Endothelial cell of umbilical vein (primary cell): ENCODE measurements around the gene TAS2R41. TPM values are rescaled to one million over a fixed set of nuclear protein-coding genes. Genes with fewer than 3 reads are reported as not detected.

ENCODE experiments used
- BruUV-seq: library from RNA; stranded (reverse); fragments of 400-500 nt; replicated peaks from 2 replicates; lab custom pipeline; 2021; lab: Mats Ljungman, UMichigan
- CTCF ChIA-PET: fragments of 300-600, 350-600 bp; sonication (Branson Sonifier 250); formaldehyde crosslinking; loops from one replicate; lab custom pipeline; 2021; ENCODE audit warnings: antibody characterized with exemption, inconsistent platforms; lab: Charles Lee
- POLR2A ChIA-PET: fragments of 300-600, 350-600 bp; sonication (Branson Sonifier 250); formaldehyde crosslinking; loops from one replicate; lab custom pipeline; 2021; ENCODE audit warnings: antibody characterized with exemption, inconsistent platforms; lab: Charles Lee
- DNase-seq: peaks from one replicate; pipeline ENCODE4 v3.0.0-alpha.2; 2011; ENCODE audit warnings: low read depth, low spot score
- FAIRE-seq: peaks from 2 replicates; lab custom pipeline; 2011; peaks lifted over from hg19 to GRCh38; lab: Jason Lieb, UNC
- H2AFZ ChIP-seq: 2 replicates; pipeline ENCODE4 v1.6.0; 2012; ENCODE audit warnings: low read depth, low read length, control low read depth, inconsistent platforms
- H3K27ac ChIP-seq: 2 replicates; pipeline ENCODE4 v1.5.1; 2011; ENCODE audit warnings: low read depth, mild to moderate bottlenecking, control low read depth, low read length, moderate library complexity; ENCODE audit not compliant: insufficient read depth
- H3K27me3 ChIP-seq, 2 experiments: 2 replicates each; pipeline versions ENCODE4 v1.6.0 to v1.6.1; 2011; ENCODE audit warnings: low read length in 2 of 2, mixed read lengths in 1 of 2; ENCODE audit not compliant: control insufficient read depth in 2 of 2, insufficient read depth in 2 of 2
- H3K36me3 ChIP-seq, 2 experiments: 2 replicates in 1 of 2; 3 replicates in 1 of 2; pipeline ENCODE4 v1.5.1; 2011; ENCODE audit warnings: low read length in 2 of 2, mild to moderate bottlenecking in 1 of 2, moderate library complexity in 1 of 2; ENCODE audit not compliant: control insufficient read depth in 2 of 2, insufficient read depth in 2 of 2; ENCODE audit errors: extremely low read depth in 1 of 2
- H3K4me1 ChIP-seq: 3 replicates; pipeline ENCODE4 v1.5.1; 2011; ENCODE audit warnings: mild to moderate bottlenecking, low read length; ENCODE audit not compliant: control insufficient read depth, insufficient read depth; ENCODE audit errors: extremely low read depth
- H3K4me2 ChIP-seq: 2 replicates; pipeline ENCODE4 v1.6.1; 2011; ENCODE audit warnings: low read length, control low read depth, mixed read lengths; ENCODE audit not compliant: insufficient read depth
- H3K4me3 ChIP-seq, 3 experiments: fragments of 200-600 bp in 1 of 3; sonication (generic), shearing (Covaris generic) in 1 of 3; replicated peaks in 1 of 3; 2 replicates each; pipeline ENCODE4 v1.5.1; 2011 to 2016; ENCODE audit warnings: control low read depth in 3 of 3, low read length in 3 of 3, mild to moderate bottlenecking in 2 of 3, inconsistent platforms in 1 of 3, low read depth in 1 of 3, moderate library complexity in 1 of 3; ENCODE audit not compliant: insufficient read depth in 1 of 3
- H3K79me2 ChIP-seq: 2 replicates; pipeline ENCODE4 v1.6.0; 2012; ENCODE audit warnings: low read length, inconsistent platforms; ENCODE audit not compliant: control insufficient read depth, insufficient read depth
- H3K9ac ChIP-seq: replicated peaks from 2 replicates; pipeline ENCODE3; 2011; ENCODE audit warnings: low read length, control low read depth; ENCODE audit not compliant: insufficient read depth; ENCODE audit errors: extremely low read depth
- H3K9me1 ChIP-seq: replicated peaks from 3 replicates; pipeline ENCODE4 v1.6.0; 2011; ENCODE audit warnings: mild to moderate bottlenecking, low read length; ENCODE audit not compliant: control insufficient read depth, insufficient read depth; ENCODE audit errors: extremely low read depth
- H3K9me3 ChIP-seq: replicated peaks from 2 replicates; pipeline ENCODE4 v1.5.1; 2012; ENCODE audit warnings: low read length, inconsistent platforms; ENCODE audit not compliant: control insufficient read depth, insufficient read depth
- H4K20me1 ChIP-seq: replicated peaks from 2 replicates; pipeline ENCODE3; 2011; ENCODE audit warnings: mild to moderate bottlenecking, low read length; ENCODE audit not compliant: control insufficient read depth, insufficient read depth; ENCODE audit errors: extremely low read depth
- FOS ChIP-seq: IDR thresholded peaks from 2 replicates; pipeline ENCODE4 v1.6.1; 2011; ENCODE audit warnings: mild to moderate bottlenecking, low read length, moderate library complexity, borderline replicate concordance; ENCODE audit not compliant: insufficient read depth
- GATA2 ChIP-seq: IDR thresholded peaks from 2 replicates; pipeline ENCODE4 v1.7.0; 2011; ENCODE audit warnings: low read depth, mild to moderate bottlenecking, moderate library complexity, mixed read lengths, low read length; ENCODE audit not compliant: insufficient read length, insufficient read depth
- JUN ChIP-seq: IDR thresholded peaks from 2 replicates; pipeline ENCODE4 v1.6.1; 2011; ENCODE audit warnings: borderline replicate concordance, low read depth; ENCODE audit not compliant: insufficient read length, insufficient read depth
- POLR2A ChIP-seq: IDR thresholded peaks from 2 replicates; pipeline ENCODE4 v1.6.1; 2012; ENCODE audit warnings: low read depth, mild to moderate bottlenecking, control low read depth, low read length
- dilution Hi-C: fragments of 300-500 bp; cut with MboI; formaldehyde crosslinking; loops from one replicate; pipeline ENCODE4 v1.15.0; 2019; ENCODE audit warnings: low sequenced_read_pairs; ENCODE audit not compliant: extremely low pct_ligation_motif_present
- intact Hi-C: fragments of 100-400 bp; cut with micrococcal nuclease; formaldehyde crosslinking; loops from one replicate; pipeline ENCODE4 v1.10.0; 2022
- polyA plus RNA-seq, 4 experiments: library from polyadenylated mRNA; depleted of rRNA in 3 of 4; stranded (reverse) in 3 of 4; unstranded in 1 of 4; fragments of >200 nt; gene quantifications; 2 replicates each; pipeline versions ENCODE4 v1.2.1 to v1.2.3, GENCODE V29; 2011 to 2012; ENCODE audit warnings: missing spikeins in 1 of 4
- total RNA-seq: library from RNA; stranded (reverse); gene quantifications from 2 replicates; pipeline ENCODE4 v1.2.3, GENCODE V29; 2021

TAS2R41 gene
- total and polyA plus RNA-seq, 2 donors (not counting 3 experiments of a cell fraction or from before 2014, with no cell fraction given) = not detected

DNA sequence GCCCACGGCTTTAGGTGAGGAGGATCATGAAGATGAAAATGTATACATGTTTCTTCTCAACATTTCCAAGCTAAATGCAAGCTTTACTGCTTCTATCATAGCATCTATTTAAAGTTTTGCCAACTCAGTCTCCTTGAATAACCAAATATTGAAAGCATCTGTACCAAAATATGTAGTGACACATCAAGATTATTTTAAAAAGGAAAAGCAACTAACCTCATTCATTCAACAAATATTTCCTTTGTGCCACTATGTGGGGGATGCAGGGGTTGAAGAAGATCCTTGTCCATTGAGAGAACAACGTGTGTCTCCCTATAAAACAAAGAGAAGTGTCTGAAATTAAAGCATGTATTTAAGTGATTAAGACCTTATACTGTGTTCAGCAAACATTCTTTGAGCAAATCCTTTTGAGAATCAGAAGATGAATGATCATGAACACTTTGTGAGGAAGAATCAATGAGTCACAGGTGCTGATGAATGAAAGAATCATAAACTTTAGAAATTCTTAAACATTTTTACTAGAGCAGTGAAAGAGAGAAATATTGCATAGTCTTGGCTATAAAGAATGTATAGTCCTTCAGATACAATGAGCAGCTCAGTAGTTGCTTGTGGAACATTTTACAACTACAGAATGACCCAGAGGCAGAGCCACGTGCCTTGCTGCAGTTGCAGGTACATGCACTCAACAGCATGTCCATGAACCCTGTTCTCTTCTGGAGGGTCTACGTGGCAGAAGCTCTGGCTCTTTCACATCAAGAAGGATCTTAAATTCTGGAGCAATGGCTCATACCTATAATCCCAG is 20.5 kb upstream of the TAS2R41 start:
- FAIRE-seq (peak; percentile 67), DNase-seq (peak; percentile 28)
- peaks cover 13% of the 10 kb centered on the region for H3K4me1 ChIP-seq
- peak; percentile 44 for TF ChIP-seq FOS
- no peak for TF ChIP-seq GATA2
- H3K4me2 ChIP-seq = peak overlapping the region; percentile 18
- no peaks in the 10 kb centered on the region for H4K20me1 ChIP-seq
- H3K4me3 ChIP-seq = no peak overlapping the region
- no peak overlapping the region for H3K9ac ChIP-seq
- no TSS peak for BruUV-seq
- no peaks in the 10 kb centered on the region for H3K9me3 ChIP-seq
- H3K79me2 ChIP-seq = no peaks in the 10 kb centered on the region
- H3K27me3 ChIP-seq = no peaks in the 10 kb centered on the region
- ChIA-PET POLR2A (no interaction called here), CTCF (interaction anchor here (0.7 to 1.6 kb wide), 5 partner anchors 9 to 35 kb away, joined by 3 to 4 read pairs (median 3); no protein-coding TSS in a partner anchor)
- H3K36me3 ChIP-seq = no peaks in the 10 kb centered on the region
- dilution Hi-C loops (no loop called here), intact Hi-C loops (no loop called here)
- no peaks in the 10 kb centered on the region for H3K9me1 ChIP-seq
- H2AFZ ChIP-seq = no peak overlapping the region
- no peak overlapping the region for H3K27ac ChIP-seq

DNA sequence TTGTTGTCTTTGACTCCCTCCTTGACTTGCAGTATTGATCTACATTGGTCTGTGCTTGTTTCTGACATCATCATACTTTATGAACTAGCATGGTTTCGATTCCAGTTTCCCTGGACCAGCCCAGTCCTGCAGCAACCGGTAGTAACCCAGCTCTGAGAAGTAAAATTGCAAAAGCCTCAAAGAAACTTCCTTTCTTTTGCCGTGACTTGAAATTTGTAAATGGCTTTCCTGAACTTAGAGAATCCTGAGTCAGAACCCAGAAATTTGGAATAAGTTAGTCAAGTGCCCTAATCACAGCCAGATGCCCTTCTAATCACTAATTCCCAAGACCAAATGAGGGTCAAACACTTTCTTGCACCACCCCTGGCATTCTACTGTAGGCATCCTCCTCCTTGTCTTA is 19.4 kb upstream of the TAS2R41 start:
- H3K9me3 ChIP-seq = no peaks in the 10 kb centered on the region
- no peak overlapping the region for H2AFZ ChIP-seq
- FAIRE-seq (no peak), DNase-seq (no peak)
- ChIA-PET CTCF (interaction anchor here (1.6 kb wide), 1 partner anchor 34 kb away, joined by 4 read pairs; no protein-coding TSS in a partner anchor), POLR2A (no interaction called here)
- intact Hi-C loops (no loop called here), dilution Hi-C loops (no loop called here)
- H3K4me3 ChIP-seq = no peak overlapping the region
- no peak overlapping the region for H3K27ac ChIP-seq
- H3K4me1 ChIP-seq = peaks cover 13% of the 10 kb centered on the region
- no peaks in the 10 kb centered on the region for H3K36me3 ChIP-seq
- no peak overlapping the region for H3K4me2 ChIP-seq
- no TSS peak for BruUV-seq
- no peaks in the 10 kb centered on the region for H3K79me2 ChIP-seq
- H3K9me1 ChIP-seq = no peaks in the 10 kb centered on the region
- H3K27me3 ChIP-seq = no peaks in the 10 kb centered on the region
- no peaks in the 10 kb centered on the region for H4K20me1 ChIP-seq
- TF ChIP-seq JUN (no peak), POLR2A (no peak)
- no peak overlapping the region for H3K9ac ChIP-seq
